Erythroblast (primary cell): ENCODE measurements around the gene YTHDF1.

Experiments
- GATA1 ChIP-seq: IDR thresholded peaks from 2 replicates; pipeline ENCODE4 v1.6.1; 2011; ENCODE audit warnings: low read depth, mild to moderate bottlenecking, control low read depth, low read length, moderate library complexity
- POLR2A ChIP-seq: IDR thresholded peaks from 2 replicates; pipeline ENCODE4 v1.6.1; 2011; ENCODE audit warnings: mild to moderate bottlenecking, low read length

DNA sequence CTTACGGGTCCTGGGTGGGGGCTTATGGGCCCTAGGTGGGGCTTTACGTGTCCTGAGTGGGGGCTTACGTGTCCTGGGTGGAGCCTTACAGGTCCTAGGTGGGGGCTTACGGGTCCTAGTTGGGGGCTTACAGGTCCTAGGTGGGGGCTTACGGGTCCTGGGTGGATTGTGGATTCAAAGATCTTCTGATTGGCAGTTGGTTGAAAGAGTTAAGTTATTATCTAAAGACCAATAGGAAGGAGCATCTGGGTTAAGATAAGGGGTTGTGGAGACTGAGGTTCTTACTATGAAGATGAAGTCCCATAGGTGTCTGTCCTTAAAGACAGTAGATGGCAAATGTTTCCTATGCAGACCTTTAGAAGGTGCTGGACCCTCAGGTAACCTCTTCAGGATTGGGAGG is 11.3 kb upstream of the YTHDF1 start:
- TF ChIP-seq POLR2A (no peak), GATA1 (no peak)
